HG03108 (cell line): ENCODE measurements around the gene CHST15.

ENCODE experiments used
- ATAC-seq: cut with Tn5 transposase; IDR thresholded peaks from one replicate; pipeline ENCODE4 v1.9.1; 2021; ENCODE audit warnings: moderate library complexity; ENCODE audit not compliant: unreplicated experiment

CHST15 gene

GRCh38 chr10:124002391-124003069, 90.9 kb downstream of the CHST15 start:
- no peak for ATAC-seq

DNA sequence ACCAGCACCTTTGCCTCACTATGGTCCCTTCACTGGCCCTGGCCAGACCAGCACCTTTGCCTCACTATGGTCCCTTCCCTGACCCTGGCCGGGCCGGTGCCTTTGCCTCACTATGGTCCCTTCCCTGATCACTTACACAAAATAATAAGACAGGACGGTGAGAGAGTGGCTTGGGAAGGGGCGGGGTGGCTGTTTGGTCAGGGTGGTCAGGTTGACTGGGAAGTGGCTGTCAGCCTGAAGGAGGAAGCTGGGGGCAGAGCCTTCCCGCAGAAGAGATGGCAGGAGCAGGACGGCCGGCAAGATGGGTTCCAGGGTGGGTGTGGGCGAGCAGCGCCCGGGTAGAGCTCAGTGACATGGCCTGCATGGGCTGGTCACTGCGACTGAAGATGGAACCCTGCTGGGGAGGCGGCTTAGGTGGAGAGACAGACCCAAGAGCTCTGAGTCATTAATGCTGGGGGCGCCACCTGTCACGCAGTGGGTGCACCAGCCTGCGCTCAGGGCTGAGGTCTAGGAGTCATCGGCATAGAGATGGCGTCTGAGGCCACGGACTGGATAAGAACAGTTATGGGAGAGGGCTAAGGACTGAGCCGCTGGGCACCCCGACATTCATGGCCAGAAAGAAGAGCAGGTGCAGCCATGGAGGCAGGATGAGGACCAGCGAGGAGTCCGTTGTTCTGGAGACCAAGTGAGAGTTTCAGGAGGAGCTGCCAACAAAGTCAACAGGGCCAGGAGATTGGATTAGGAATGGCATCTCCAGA, 91.8 kb downstream of the CHST15 start:
- ATAC-seq = no peak

DNA sequence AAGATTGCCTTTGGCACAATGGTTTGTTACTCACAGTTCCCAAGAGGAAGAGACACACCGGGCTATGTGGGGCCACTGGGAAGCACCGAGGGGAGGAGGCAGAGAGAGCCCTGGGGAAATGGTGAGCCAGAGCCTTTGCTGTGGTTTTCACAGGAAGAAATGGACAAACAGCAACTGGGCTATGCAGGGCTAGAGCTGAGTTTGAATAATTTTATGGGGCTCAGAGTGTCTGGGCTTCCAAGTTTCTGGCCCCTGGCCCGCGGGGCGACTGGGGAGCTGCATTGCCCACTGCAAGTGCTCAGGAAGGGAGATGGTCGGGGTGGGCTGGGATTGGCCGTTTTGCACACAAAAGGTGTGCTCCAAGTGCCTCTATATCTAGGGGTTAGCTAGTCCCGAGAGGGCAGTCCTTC, 92.6 kb downstream of the CHST15 start:
- no peak for ATAC-seq

DNA sequence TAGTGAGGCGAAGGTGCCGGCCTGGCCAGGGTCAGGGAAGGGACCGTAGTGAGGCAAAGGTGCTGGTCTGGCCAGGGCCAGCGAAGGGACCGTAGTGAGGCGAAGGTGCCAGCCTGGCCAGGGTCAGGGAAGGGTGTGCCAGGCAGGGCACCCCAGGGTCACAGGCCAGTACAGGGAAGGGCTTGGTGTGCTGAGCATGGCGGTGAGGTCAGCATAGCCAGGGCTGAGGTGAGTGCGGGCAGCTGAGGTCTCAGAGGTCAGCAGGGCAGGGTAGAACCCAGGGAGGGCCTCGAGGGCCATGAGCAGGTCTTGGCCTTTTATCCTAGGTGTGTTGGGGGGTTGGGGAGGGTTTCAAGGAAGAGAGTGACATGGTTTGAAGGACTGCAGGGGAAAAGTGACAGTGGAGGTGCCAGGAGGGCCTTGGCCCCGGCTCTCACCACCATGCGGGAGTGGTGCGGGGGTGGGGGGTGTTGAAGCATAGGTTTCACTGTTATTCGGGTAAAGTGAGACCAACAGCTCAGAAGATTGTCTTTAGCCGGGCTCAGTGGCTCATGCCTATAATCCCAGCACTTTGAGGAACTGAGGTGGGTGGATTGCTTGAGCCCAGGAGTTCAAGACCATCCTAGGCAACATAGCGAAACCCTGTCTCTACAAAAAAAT, 93.3 kb downstream of the CHST15 start:
- ATAC-seq = no peak

DNA sequence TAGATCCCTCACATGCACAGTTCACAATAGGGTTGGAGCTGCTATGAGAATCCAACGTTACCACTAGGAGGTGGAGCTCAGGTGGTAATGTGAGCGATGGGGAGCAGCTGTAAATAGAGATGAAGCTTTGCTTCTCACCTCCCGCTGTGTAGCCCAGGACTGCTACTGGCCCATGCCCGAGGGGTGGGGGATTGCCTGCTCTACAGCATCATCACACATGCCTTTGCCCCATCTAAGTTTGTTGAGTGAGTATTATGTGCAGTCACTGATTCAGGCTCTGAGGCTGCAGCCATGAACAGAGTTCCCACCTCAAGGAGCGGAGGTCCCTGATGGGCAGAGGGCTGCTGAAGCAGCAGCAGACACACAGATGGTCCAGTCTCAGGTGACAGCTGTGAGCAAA, 94.1 kb downstream of the CHST15 start:
- no peak for ATAC-seq

GRCh38 chr10:123998197-123999141, 94.9 kb downstream of the CHST15 start:
- no peak for ATAC-seq

GRCh38 chr10:123997486-123998196, 95.8 kb downstream of the CHST15 start:
- ATAC-seq = no peak

DNA sequence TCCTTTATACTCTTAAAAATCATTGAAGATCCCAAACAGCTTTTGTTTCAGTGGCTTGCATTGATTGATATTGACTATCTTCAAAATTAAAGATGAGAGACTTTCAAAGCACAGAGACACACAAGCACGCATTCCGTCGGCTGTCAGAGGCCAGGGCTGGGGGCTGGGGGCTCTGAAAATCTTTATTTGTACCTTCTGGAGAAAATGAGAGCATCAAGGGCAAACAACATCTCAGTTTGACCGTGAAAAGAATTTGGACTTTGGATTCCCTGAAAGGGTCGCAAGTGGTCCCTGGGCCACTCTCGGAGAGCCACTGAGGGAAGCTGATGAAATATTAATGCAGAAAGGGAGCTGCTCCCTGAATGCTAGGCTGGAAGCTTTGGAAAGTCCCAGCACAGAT, 96.4 kb downstream of the CHST15 start:
- ATAC-seq = no peak

DNA sequence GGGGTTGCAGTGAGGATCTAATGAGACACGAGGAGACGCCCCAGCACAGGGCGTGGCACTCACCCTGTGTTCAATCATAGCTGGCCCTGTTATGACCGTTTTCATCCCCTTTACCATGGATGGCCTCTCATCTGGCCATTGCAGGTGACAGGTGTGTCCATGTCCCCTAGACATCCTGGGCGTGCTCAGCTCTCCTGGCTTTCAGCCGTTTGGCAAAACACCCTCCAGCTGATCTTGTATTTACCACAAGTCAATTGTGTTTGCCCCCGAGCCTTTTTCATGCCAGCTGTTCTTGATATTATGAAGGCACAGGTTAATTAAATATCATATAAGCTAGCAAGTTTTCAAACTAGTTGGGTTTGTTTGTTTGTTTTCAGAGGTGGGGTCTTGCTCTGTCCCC, 97.1 kb downstream of the CHST15 start:
- ATAC-seq = no peak

- no peak for ATAC-seq
Measured at GRCh38 chr10:123995461-123996131, 97.8 kb downstream of the CHST15 start.

- ATAC-seq = no peak
Measured at GRCh38 chr10:123995082-123995460, 98.3 kb downstream of the CHST15 start.

- peak; percentile 46 for ATAC-seq
Measured at GRCh38 chr10:123994417-123995081, 98.8 kb downstream of the CHST15 start.

- ATAC-seq = no peak
Measured at GRCh38 chr10:123993534-123994416, 99.6 kb downstream of the CHST15 start.

- ATAC-seq = no peak
Measured at GRCh38 chr10:123991611-123992570, 101.5 kb downstream of the CHST15 start.

- ATAC-seq = no peak
Measured at GRCh38 chr10:123990889-123991288, 102.5 kb downstream of the CHST15 start.

DNA sequence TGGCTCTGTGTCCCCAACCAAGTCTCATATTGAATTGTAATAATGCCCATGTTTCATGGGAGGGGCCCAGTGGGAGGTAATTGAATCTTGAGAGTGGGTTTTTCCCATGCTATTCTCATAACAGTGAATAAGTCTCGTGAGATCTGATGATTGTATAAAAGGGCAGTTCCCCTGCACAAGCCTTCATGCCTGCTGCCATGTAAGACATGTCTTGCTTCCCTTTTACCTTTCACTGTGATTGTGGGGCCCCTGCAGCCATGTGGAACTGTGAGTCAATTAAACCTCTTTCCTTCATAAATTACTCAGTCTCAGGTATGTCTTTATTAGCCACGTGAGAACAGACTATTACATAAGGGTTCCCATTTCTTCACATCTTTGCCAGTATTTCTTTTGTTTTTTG, 104.7 kb downstream of the CHST15 start:
- ATAC-seq = no peak

- ATAC-seq = no peak
Measured at GRCh38 chr10:123986736-123987135, 106.7 kb downstream of the CHST15 start.
